ENCODE data around the gene GLIPR1L1. TPM values are rescaled to one million over a fixed set of nuclear protein-coding genes. Genes with fewer than 3 reads are reported as not detected.

Gene GLIPR1L1
- total RNA-seq, 3 donors from 2014 or later = not detected

- H3K9me3 ChIP-seq = no peaks in the 10 kb centered on the region
- H3K36me3 ChIP-seq (ENCODE audit: low read depth) = no peaks in the 10 kb centered on the region
- no peak for ATAC-seq
- intact Hi-C loops (cut with DNase I, micrococcal nuclease) = no loop called here
- DNase-seq = no peak
- H3K4me3 ChIP-seq = no peak overlapping the region
- H3K4me1 ChIP-seq (ENCODE audit: low read depth) = no peaks in the 10 kb centered on the region
- TF ChIP-seq CTCF (IDR thresholded peaks at IDR 0.05) = no peak
These were observed 40.5 kb downstream of the GLIPR1L1 start for GRCh38 chr12:75374971-75375370.

GRCh38 chr12:75378354-75378753 is 43.9 kb downstream of the GLIPR1L1 start:
- intact Hi-C loops (cut with DNase I, micrococcal nuclease) = no loop called here
- no peaks in the 10 kb centered on the region for H3K4me1 ChIP-seq (ENCODE audit: low read depth)
- no peak for ATAC-seq

GRCh38 chr12:75389061-75389460 is 54.6 kb downstream of the GLIPR1L1 start:
- Histone ChIP-seq H3K4me1 (ENCODE audit: low read depth) (peaks cover 4% of the 10 kb centered on the region), H3K9me3 (no peaks in the 10 kb centered on the region), H3K36me3 (ENCODE audit: low read depth) (no peaks in the 10 kb centered on the region), H3K4me3 (no peak overlapping the region)
- TF ChIP-seq CTCF (IDR thresholded peaks at IDR 0.05) = no peak
- ATAC-seq = no peak
- DNase-seq = no peak
- intact Hi-C loops (cut with DNase I, micrococcal nuclease) = no loop called here

More at GRCh38 chr12:75378354-75378753, 43.9 kb downstream of the GLIPR1L1 start:
- Histone ChIP-seq H3K4me3 (no peak overlapping the region), H3K36me3 (ENCODE audit: low read depth) (no peaks in the 10 kb centered on the region), H3K9me3 (no peaks in the 10 kb centered on the region)
- no peak for DNase-seq
- TF ChIP-seq CTCF (IDR thresholded peaks at IDR 0.05) = no peak

- no peaks in the 10 kb centered on the region for H3K9me3 ChIP-seq
- ATAC-seq = no peak
- no peak for DNase-seq
- intact Hi-C loops (cut with DNase I, micrococcal nuclease) = loop anchor here in 1 of 2 donors (10.0 kb wide), 1 partner anchor 115 kb away; no protein-coding TSS in a partner anchor
- TF ChIP-seq CTCF (IDR thresholded peaks at IDR 0.05) = no peak
- H3K4me1 ChIP-seq (ENCODE audit: low read depth) = peaks cover 4% of the 10 kb centered on the region
- H3K4me3 ChIP-seq = no peak overlapping the region
- no peaks in the 10 kb centered on the region for H3K36me3 ChIP-seq (ENCODE audit: low read depth)
These were observed 55.2 kb downstream of the GLIPR1L1 start for GRCh38 chr12:75389706-75390105.

- Histone ChIP-seq H3K9me3 (no peaks in the 10 kb centered on the region), H3K4me3 (no peak overlapping the region), H3K36me3 (ENCODE audit: low read depth) (no peaks in the 10 kb centered on the region), H3K4me1 (ENCODE audit: low read depth) (peaks cover 4% of the 10 kb centered on the region)
- DNase-seq = no peak
- ATAC-seq = no peak
- no peak for TF ChIP-seq CTCF (IDR thresholded peaks at IDR 0.05)
- intact Hi-C loops (cut with DNase I, micrococcal nuclease) = loop anchor here in 1 of 2 donors (10.0 kb wide), 1 partner anchor 114 kb away; no protein-coding TSS in a partner anchor
These were observed 55.9 kb downstream of the GLIPR1L1 start for GRCh38 chr12:75390156-75390898.

Data from mucosa of descending colon (tissue), 3 donors.